Mucosa of gallbladder (tissue), 1 donor: ENCODE measurements around the gene ACOT7. TPM values are rescaled to one million over a fixed set of nuclear protein-coding genes. Genes with fewer than 3 reads are reported as not detected.
A peak's percentile ranks its signal among the peaks of the same experiment; 100 is the strongest.

ENCODE experiments used
- DNase-seq: peaks from one replicate; pipeline ENCODE4 v3.0.0-alpha.2; 2020; ENCODE audit warnings: low spot score
- total RNA-seq: library from RNA; stranded (reverse); gene quantifications from one replicate; pipeline ENCODE4 v1.2.1, GENCODE V29; 2021
- donor health status: DM: no; HTN: no; CAD: no.

Gene ACOT7
- total RNA-seq, 1 donor from 2014 or later: 21.4 TPM

DNA sequence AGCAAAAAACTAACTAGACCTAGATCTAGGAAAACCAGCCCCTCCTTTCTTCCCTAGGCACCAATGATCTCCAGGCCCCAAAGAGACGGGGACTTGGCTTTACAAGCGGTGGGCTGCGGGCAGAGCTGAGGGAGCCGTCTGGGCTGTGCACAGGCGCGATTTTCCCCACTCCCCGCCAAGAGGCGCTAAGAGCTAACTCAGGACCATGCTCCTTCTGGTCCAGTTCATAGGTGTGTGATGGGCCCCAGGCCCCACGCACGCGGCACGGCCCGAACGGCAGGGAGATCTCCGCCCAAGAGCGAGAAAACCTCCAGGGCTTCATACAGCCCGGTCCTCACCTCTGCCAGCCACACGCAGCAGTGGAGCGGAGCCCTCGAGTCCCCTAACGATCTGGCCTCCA is 125.2 kb downstream of the ACOT7 start:
- no peak for DNase-seq

DNA sequence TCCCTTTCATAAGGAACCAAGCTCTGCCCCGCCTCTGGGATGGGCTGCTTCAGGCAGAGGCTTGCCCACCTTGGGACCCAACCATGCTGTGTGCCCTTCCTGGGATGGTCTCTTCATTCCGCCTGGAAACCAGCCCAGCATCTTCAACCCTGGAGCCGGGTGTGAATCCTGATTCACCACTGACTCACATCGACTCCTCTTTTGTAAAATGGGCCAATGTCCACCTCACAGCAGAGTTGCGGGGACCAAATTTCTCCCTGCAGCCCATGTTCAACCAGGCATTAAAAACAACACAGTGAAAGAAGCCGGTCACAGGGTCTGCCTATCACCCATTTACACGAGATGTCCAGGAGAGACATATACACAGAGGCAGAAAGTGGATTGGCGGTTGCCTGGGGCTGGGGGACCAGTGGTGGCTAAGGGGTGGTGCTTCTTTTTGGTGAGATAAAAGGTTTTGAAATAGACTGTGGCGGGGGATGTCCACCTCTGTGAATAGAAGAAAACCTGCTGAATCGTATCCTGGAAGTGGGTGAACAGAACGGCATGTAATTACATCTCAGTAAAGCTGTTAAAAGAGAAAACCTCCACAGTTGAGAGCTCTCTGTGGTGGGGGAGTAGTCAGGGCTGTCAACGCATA is 125.8 kb downstream of the ACOT7 start:
- DNase-seq: no peak

DNA sequence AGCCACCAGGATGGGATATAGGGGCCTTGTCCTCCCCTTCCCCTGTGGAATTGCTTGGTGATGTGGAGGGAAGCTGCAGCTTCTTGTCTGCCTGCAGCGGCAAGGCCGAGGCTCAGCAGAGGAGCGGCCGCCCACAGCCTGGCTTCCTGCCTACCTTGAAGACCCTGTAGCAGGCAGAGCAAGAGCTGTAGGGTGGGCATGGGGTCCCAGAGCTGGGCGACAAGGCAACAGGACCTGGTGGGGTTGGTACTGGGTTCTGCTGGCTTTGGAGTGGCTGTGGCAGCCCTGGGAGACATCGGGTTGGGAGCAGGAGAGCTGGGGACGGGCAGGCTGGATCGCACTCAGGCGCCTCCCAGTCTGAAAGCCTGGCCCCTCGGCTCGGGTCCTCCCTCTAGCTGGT is 126.9 kb downstream of the ACOT7 start:
- no peak for DNase-seq

DNA sequence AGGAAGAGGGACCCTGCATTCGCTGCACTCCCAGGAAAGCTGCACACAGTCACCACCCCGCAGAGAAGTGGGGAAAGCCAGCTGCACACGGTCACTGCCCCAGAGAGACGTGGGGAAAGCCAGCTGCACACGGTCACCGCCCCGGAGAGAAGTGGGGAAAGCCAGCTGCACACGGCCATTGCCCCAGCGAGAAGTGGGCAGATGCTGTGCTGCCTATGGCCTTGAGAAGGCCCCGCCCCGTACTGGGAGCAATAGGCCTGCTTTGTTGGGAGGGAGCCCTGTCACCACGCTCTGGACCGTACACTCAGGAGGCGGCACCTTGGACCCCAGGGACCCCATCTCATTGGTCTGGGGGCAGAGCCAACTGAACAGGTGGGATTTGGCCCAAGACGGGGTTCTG is 128.4 kb downstream of the ACOT7 start:
- no peak for DNase-seq

DNA sequence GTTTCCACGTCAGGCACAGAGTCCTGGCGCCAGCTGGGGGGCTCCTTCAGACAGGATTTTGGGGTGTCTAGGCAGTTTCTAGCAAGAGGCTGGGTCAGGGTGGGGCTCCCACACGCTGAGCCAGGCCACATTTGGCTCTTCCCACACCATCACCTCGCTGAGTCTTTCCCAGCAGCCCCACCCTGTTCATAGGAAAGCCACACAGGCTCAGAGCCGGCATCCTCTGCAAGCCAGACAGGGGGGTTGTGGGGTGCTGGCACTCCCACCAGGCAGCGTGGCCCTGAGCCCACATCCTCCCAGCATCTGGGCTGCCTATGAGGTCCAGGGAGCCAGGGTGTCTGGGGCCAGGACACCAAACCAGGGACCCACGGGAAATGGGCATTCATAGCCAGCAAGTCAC is 129.9 kb downstream of the ACOT7 start:
- DNase-seq: no peak

DNA sequence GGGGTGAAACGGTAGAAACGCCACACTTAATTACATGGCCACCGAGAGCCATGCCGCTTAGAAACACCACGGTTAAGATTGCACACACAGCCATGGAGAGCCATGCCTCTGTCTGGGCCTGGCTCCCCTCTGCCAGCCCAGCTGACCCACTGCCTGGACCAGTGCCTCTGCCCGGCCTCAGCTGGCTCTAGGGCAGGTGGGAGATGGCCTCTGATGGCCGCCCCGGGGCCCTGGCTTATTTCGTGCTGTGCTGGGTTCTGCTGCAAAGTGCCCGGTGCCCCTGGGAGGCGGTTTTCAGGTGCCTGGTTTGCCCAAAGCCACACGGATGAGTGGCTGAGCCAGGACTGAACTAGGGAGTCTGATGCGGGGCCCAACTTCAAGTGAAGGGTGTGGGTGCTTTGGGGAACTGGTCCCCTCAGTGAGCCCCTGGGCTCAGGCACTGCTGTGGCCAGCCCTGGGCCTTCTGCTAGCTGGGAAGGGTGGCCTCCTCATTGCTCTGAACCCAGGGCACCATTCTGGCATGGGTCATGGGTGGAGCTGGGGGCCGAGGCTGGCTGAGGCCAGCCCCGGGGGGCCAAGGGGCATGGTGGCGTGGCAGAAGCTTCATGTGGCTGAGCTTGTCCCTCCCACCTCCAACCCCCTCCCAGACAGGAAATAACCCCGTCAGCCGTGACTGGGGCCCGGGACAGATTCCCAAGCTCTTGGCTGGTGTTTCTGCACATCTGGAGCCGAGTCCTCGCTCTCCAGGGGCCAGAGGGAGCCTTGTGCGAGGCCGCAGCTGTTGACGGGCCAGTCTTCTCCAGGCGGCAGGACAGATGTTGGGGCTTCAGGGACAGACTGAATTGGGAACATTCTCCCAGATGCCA is 130.8 kb downstream of the ACOT7 start:
- peak; percentile 55 for DNase-seq

DNA sequence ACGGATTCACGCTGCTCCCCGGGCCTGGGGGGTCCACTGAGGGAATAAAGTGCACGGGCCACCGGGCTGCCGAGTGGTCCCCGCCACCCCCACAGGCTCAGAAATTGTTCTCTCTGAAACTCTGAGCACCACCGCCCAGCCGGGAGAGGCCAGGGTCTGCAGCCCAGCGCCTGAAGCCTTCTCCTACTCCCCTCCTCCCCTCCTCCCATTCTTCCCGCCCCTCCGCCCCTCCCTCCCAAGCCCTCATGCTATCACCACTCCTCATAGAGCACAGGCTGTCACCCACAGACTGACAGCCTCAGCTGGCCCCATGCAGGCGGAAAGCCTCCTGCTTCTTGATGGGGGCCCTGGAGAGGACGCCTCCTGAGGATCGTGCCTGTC is 132.0 kb downstream of the ACOT7 start:
- no peak for DNase-seq

DNA sequence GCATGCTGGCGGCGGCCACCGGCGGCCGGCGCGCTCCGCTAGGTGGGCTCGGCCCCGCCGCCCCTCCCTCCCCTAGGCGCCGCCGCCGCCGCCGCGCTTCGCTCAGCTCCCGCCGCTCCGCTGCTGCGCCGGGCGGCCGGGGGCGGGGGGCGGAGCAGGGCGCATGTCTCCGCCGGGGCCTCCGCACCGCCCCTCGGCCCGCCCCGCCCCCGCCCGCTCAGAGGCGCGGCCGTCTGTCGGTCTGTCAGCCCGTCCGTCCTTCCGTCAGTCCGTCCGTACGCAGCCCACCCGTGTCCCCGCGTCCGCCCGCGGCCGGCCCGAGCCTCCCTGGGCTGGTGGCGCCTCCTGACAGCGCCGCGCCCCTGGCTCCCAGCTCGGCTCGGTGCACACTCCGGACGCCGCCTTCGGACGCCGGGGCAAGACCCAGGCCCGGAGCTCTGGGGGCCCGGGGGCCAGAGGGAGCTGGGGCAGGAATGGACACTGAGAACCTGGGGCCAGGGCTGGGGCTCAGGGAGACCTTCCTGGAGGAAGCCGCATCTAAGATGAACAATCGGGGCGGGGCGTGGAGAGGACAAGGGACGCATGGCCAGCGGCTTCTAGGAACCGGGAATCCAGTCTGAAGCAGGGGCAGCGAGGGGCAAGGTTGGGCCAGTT is 132.5 kb downstream of the ACOT7 start, which contains the start of gene GPR153:
Gene GPR153 (minus strand): TSS at position 138 of the 654 bp plus-strand sequence. CDS start 6,193 bp downstream, outside the sequence.
- DNase-seq: no peak

DNA sequence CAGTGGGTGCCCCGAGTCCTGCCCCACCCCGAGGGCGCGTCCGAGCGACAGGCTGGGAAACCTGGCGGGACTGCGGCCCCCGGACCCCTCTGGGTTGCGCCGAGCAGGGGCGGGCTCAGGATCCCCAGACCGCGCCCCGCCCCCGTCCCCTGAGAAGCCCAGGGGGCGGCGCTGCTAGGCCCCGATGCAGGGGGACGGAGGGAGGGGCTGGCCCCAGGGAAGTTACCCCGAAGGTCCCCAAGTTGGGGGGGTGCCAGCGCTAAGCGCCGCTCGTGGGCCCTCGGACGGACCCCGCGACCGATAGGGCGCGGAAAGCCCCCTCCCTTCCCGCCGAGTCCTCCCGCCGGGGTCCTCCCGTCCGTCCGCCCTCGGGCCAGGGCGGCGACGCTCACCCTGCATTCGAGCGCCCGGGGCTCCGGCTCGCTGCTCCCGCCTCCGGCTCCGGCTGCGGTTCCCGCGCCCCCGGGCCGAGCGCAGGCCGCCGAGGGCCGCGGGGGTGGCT is 133.1 kb downstream of the ACOT7 start:
- DNase-seq: no peak

DNA sequence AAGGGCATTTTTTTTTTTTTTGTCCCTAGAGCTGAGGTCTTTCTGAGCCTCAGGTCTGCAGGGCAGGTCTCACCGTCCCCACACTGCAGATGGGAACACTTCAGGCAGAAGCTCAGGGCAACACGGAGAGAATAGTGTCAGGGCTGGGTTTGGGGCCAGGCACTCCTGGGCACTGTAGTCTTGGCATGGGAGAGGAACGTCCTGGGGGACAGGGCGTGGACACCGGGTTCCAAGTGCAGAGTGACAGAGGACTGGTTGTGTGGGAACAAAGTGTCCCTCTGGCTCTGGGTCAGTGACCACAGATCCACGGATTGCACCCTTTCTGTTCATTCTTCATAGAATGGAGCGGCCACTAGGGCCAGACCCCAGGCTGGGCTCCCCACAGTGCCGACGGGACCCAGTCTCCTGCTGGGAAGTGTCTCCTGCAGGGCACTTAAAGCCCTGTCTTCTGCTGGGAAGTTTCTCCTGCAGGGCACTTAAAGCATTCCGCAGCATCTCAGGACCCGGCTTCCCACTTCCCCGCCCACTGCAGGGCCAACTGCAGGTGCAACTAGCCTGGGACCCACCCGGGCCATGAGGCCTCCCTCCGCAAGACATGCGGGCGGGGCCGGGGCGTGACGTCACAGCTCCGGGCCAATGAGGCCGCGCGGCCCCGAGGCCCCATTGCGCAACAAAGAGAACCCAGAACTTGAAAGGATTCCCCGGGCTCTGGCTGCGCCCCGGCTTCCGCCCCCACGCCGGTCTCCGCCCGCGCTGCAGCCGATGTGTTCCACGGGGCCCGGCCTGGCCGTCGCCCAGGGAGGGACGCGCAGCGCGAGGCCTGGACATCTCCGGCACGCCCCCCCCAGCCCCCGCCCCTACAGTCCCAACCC is 133.8 kb downstream of the ACOT7 start:
- peak; percentile 83 for DNase-seq

DNA sequence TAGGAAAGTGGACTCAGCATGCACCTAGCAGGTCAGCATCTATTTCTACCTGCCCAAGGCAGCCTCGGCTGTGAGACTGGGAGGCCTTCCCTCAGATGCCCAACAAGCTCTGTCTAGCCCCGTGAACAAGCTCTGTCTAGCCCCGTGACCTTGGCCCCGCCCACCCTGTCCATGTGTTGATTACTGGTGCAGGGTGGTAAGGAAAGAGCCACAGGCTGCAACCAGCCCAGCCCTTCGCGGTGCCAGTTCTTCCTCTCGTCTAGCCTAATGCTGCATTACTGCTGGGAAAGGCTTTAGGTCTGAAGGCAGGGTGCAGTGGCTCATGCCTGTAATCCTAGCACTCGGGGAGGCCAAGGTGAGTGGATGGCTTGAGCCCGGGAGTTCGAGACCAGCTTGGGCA is 134.9 kb downstream of the ACOT7 start:
- DNase-seq: no peak

DNA sequence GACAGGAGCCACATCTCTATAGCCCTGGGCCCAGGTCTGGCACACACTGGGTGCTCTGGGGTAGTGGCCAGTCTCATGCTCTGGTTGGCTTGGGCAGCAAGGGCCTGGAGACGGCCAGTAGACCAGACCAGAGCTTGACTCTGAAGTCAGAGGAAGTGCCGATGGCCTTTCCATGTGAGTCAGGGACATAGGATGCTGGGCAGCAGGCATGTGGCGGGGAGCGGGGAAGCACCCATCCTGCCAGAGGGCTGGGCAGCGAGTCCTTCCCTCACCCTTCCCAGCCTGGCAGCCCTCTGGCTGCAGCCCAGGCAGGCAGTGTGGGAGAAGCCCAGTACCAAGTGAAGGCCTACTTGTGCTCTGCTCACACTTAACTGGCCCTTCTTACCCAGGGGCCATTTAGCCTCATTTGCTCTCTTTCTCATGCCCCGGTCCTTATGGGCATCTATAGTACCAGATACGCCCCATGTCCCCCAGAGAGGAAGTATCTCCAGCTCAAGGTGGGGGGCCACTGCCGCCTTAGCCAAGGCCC is 136.0 kb downstream of the ACOT7 start:
- DNase-seq: no peak

DNA sequence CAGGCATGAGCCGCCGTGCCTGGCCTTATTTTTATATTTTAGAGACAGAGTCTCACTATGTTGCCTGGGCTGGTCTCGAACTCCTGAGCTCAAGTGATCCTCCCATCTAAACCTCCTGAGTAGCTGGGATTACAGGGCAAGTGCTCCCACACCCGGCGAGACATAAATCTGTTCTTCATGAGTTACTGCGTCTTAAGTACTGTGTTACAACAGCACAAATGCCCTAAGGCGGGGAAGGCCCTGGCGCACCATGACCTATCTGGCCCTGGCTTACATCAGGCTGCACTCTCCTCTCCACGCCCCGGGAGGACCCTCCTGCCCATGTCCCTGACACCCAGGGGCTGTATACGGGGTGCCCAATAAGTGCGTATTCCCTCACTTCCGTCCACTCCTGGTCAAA is 136.9 kb downstream of the ACOT7 start:
- DNase-seq: no peak

DNA sequence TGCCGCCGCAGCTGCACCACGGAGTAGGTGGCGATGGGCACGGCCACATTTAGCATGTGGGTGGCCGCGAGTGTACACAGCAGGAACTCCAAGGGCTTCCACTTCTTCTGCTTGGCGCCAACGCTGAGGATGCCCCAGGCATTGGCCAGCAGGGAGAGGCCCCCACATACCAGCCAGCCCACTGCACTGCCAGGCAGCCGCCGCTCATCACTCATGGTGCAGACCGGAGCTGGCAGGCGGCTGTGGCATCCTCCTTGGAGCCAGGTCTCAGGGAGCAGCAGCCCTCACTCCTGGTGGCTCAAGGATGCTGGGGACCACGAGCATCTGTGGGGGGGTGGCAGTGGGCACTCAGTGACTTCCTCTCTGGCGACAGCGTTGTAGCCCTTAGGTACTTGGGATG is 138.9 kb downstream of the ACOT7 start:
- DNase-seq: no peak

DNA sequence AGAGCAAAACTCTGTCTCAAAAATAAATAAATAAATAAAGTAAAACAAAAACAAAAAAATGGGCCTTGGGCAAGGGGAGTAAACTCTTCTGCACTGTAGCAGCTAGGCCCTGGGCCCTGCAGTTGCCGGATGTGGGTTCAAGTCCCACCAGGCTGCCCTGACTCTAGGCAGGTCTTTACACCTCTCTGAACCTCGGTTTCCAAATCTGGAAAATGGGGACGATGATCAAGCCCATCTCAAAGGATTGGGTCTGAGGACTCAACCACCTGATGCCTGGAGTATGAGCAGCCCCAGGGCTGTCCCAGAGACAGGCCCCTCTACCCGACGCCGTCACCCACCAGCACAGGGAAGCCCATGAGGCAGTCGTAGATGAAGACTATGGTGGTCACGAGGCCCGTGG is 140.2 kb downstream of the ACOT7 start:
- DNase-seq: no peak

DNA sequence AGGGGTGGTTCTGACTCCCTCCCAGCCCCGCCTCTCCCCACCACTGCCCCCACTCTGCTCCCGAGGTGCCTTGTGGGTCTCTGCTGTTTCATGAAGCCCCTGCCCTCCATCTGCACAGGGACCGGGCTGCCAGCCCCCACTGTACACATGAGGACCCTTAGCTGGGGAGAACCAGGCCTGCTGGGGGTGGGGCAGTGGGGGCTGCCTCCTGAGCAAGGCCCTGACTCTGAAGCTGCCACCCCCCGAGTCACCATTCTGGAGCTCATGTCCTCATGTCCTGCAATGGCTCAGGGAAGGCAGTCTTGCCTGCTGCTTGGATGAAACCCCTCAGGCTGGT is 141.2 kb downstream of the ACOT7 start:
- DNase-seq: no peak

DNA sequence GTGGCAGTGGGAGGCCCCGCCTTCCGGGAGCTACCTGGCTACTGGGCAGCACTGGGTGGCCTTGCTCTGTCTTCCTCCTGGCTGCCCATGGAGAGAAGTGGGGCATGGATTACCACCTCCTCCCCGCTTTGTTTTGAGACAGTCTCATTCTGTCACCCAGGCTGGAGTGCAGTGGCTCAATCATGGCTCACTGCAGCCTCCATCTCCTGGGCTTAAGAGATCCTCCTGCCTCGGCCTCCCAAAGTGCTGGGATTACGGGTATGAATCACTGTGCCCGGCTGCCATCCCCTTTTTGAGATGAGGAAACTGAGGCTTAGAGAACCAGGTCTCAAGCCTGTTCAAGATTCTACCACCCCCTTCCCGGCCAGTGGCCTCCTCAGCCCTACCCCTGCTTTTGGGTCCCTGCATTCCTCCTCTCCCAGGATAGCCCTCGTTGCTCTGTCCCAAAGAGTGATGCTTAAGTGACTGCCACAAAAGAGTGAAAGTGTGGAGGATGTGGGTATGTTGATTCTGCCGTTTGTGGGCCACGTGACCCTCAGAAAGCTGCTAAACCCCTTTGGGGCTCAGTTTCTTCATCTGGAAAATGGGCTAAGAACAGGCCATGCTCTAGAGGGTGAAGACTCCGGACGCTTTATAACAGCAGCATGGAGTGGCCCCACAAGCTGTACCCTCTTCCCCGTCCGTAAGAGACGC is 141.7 kb downstream of the ACOT7 start:
- no peak for DNase-seq

DNA sequence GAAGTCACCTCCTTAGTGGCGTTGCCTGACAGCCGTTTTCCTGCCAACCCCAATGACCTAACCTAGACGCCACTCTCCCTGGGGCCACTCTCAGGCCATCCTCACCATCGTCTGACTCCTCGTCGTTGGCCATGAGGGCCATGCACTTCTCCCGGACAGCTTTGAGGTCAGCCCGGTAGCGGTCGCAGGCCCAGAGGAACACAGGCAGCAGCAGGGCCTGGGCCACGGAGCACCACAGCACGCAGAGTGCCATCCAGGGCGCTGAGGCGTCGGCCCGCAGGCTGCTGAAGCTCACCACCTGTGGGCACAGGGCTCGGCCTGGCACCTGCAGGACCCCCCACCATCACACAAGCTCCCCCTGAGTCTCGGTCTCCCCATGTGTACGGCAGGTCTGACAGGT is 142.3 kb downstream of the ACOT7 start:
- DNase-seq: no peak

DNA sequence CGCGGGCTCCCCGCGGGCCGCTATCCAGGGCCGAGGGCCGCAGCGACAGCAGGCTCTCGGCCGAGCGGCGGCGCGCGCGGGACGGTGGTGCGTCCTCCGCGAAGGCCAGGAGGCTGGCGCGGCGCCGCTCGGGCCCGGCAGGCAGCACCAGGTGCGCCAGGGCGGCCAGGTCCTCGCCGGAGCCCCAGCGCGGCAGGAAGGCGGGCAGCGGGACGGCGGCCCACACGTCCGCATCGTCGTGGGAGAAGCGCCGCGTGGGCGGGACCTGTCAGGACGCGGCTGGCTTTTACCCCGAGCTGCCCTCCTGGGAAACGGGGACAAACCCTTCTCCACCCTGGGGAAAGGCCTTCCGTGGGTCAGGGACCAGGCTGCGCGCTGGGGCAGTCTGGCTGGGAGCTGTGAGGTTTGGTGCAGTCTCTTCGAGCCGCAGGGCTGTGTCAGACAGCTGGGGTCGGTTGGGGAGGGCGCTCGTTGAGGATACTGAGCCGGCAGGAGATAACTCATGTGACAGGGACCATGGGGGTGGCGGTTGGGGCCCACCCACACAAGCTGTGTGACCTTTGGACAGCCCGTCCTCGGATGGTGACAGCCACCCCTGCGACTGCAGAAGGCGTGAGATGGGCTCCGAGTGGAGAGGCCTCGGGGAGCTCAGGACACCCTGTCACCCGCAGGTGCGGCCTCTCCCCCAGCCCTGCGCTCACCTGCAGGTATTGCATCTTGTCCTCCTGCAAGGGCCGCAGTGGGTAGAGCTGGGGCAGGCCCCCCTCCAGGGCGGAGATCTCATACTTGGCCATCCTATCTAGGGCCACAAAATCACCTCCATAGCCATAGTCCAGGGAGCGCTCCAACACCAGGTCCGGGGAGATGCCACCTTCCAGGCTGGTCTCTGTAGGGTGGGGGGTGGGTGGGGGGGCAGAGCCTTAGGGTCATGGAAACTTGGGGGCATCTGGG is 143.6 kb downstream of the ACOT7 start:
- no peak for DNase-seq
